ENCODE measurements around the gene HEYL. TPM values are rescaled to one million over a fixed set of nuclear protein-coding genes. Genes with fewer than 3 reads are reported as not detected.
A peak's percentile ranks its signal among the peaks of the same experiment; 100 is the strongest.

The HEYL gene
- total and polyA plus RNA-seq, 2 donors: 0.42 to 2.6 TPM

- peaks cover 0 to 25% of the 10 kb centered on the region in 2 donors for H3K27me3 ChIP-seq (ENCODE audit: control insufficient read depth in 2 of 2, insufficient read depth in 1 of 2, low read length in 1 of 2)
- no peak for DNase-seq (ENCODE audit: low read depth in 6 of 9, low spot score in 9 of 9)
- H3K4me1 ChIP-seq (ENCODE audit: control insufficient read depth in 2 of 2, insufficient read depth in 2 of 2, low read length in 2 of 2): no peaks in the 10 kb centered on the region
- WGBS: 97% methylated on average over 12 of the region's 12 CpGs
- no peaks in the 10 kb centered on the region for H3K36me3 ChIP-seq (ENCODE audit: control insufficient read depth in 2 of 2, insufficient read depth in 2 of 2, low read length in 1 of 2)
- no peaks in the 10 kb centered on the region for H3K9me3 ChIP-seq (ENCODE audit: control insufficient read depth in 2 of 2, insufficient read depth in 1 of 2, low read length in 1 of 2)
- H3K4me3 ChIP-seq (ENCODE audit: low read length in 2 of 2): no peak overlapping the region
- no peak overlapping the region for H3K27ac ChIP-seq (ENCODE audit: low read depth in 1 of 2, low read length in 1 of 2)
Observed at GRCh38 chr1:39659110-39659509, 19.7 kb upstream of the HEYL start.

- H3K4me3 ChIP-seq (ENCODE audit: low read length in 2 of 2): no peak overlapping the region
- H3K4me1 ChIP-seq (ENCODE audit: control insufficient read depth in 2 of 2, insufficient read depth in 2 of 2, low read length in 2 of 2): no peaks in the 10 kb centered on the region
- H3K36me3 ChIP-seq (ENCODE audit: control insufficient read depth in 2 of 2, insufficient read depth in 2 of 2, low read length in 1 of 2): no peaks in the 10 kb centered on the region
- H3K9me3 ChIP-seq (ENCODE audit: control insufficient read depth in 2 of 2, insufficient read depth in 1 of 2, low read length in 1 of 2): no peaks in the 10 kb centered on the region
- peaks cover 0 to 32% of the 10 kb centered on the region in 2 donors for H3K27me3 ChIP-seq (ENCODE audit: control insufficient read depth in 2 of 2, insufficient read depth in 1 of 2, low read length in 1 of 2)
- H3K27ac ChIP-seq (ENCODE audit: low read depth in 1 of 2, low read length in 1 of 2): no peak overlapping the region
- DNase-seq (ENCODE audit: low read depth in 6 of 9, low spot score in 9 of 9): peak in 8 of 9 donors; percentile 14 to 68 (median 45)
- WGBS: 38% methylated on average over 6 of the region's 6 CpGs
Observed at GRCh38 chr1:39657923-39658485, 18.6 kb upstream of the HEYL start.

- Histone ChIP-seq H3K27me3 (ENCODE audit: control insufficient read depth in 2 of 2, insufficient read depth in 1 of 2, low read length in 1 of 2) (peaks cover 0 to 29% of the 10 kb centered on the region in 2 donors), H3K4me3 (ENCODE audit: low read length in 2 of 2) (no peak overlapping the region), H3K27ac (ENCODE audit: low read depth in 1 of 2, low read length in 1 of 2) (no peak overlapping the region), H3K36me3 (ENCODE audit: control insufficient read depth in 2 of 2, insufficient read depth in 2 of 2, low read length in 1 of 2) (no peaks in the 10 kb centered on the region), H3K4me1 (ENCODE audit: control insufficient read depth in 2 of 2, insufficient read depth in 2 of 2, low read length in 2 of 2) (no peaks in the 10 kb centered on the region), H3K9me3 (ENCODE audit: control insufficient read depth in 2 of 2, insufficient read depth in 1 of 2, low read length in 1 of 2) (no peaks in the 10 kb centered on the region)
- no peak for DNase-seq (ENCODE audit: low read depth in 6 of 9, low spot score in 9 of 9)
- 94% methylated on average over 3 of the region's 3 CpGs for WGBS
Observed at GRCh38 chr1:39657402-39657801, 18.0 kb upstream of the HEYL start.

GRCh38 chr1:39656391-39656790 is 16.9 kb upstream of the HEYL start:
- WGBS: 92% methylated on average over 2 of the region's 2 CpGs
- H3K36me3 ChIP-seq (ENCODE audit: control insufficient read depth in 2 of 2, insufficient read depth in 2 of 2, low read length in 1 of 2): no peaks in the 10 kb centered on the region
- no peaks in the 10 kb centered on the region for H3K9me3 ChIP-seq (ENCODE audit: control insufficient read depth in 2 of 2, insufficient read depth in 1 of 2, low read length in 1 of 2)

GRCh38 chr1:39655578-39656268 is 16.3 kb upstream of the HEYL start:
- no peak overlapping the region for H3K4me3 ChIP-seq (ENCODE audit: low read length in 2 of 2)
- no peak overlapping the region for H3K27ac ChIP-seq (ENCODE audit: low read depth in 1 of 2, low read length in 1 of 2)
- WGBS: 91% methylated on average over 5 of the region's 5 CpGs
- peaks cover 0 to 25% of the 10 kb centered on the region in 2 donors for H3K27me3 ChIP-seq (ENCODE audit: control insufficient read depth in 2 of 2, insufficient read depth in 1 of 2, low read length in 1 of 2)
- DNase-seq (ENCODE audit: low read depth in 6 of 9, low spot score in 9 of 9): no peak
- no peaks in the 10 kb centered on the region for H3K36me3 ChIP-seq (ENCODE audit: control insufficient read depth in 2 of 2, insufficient read depth in 2 of 2, low read length in 1 of 2)
- no peaks in the 10 kb centered on the region for H3K4me1 ChIP-seq (ENCODE audit: control insufficient read depth in 2 of 2, insufficient read depth in 2 of 2, low read length in 2 of 2)
- no peaks in the 10 kb centered on the region for H3K9me3 ChIP-seq (ENCODE audit: control insufficient read depth in 2 of 2, insufficient read depth in 1 of 2, low read length in 1 of 2)

More at GRCh38 chr1:39656391-39656790, 16.9 kb upstream of the HEYL start:
- no peak overlapping the region for H3K4me3 ChIP-seq (ENCODE audit: low read length in 2 of 2)
- DNase-seq (ENCODE audit: low read depth in 6 of 9, low spot score in 9 of 9): no peak
- H3K27ac ChIP-seq (ENCODE audit: low read depth in 1 of 2, low read length in 1 of 2): no peak overlapping the region
- H3K4me1 ChIP-seq (ENCODE audit: control insufficient read depth in 2 of 2, insufficient read depth in 2 of 2, low read length in 2 of 2): no peaks in the 10 kb centered on the region
- peaks cover 0 to 25% of the 10 kb centered on the region in 2 donors for H3K27me3 ChIP-seq (ENCODE audit: control insufficient read depth in 2 of 2, insufficient read depth in 1 of 2, low read length in 1 of 2)

- Histone ChIP-seq H3K27ac (ENCODE audit: low read depth in 1 of 2, low read length in 1 of 2) (no peak overlapping the region), H3K4me3 (ENCODE audit: low read length in 2 of 2) (no peak overlapping the region), H3K9me3 (ENCODE audit: control insufficient read depth in 2 of 2, insufficient read depth in 1 of 2, low read length in 1 of 2) (no peaks in the 10 kb centered on the region), H3K27me3 (ENCODE audit: control insufficient read depth in 2 of 2, insufficient read depth in 1 of 2, low read length in 1 of 2) (peaks cover 0 to 25% of the 10 kb centered on the region in 2 donors), H3K4me1 (ENCODE audit: control insufficient read depth in 2 of 2, insufficient read depth in 2 of 2, low read length in 2 of 2) (no peaks in the 10 kb centered on the region), H3K36me3 (ENCODE audit: control insufficient read depth in 2 of 2, insufficient read depth in 2 of 2, low read length in 1 of 2) (no peaks in the 10 kb centered on the region)
- DNase-seq (ENCODE audit: low read depth in 6 of 9, low spot score in 9 of 9): no peak
- 89% methylated on average over 7 of the region's 7 CpGs for WGBS
Observed at GRCh38 chr1:39654291-39654690, 14.8 kb upstream of the HEYL start.

GRCh38 chr1:39653546-39654031 is 14.1 kb upstream of the HEYL start:
- peak in 8 of 9 donors; percentile 22 to 78 (median 56) for DNase-seq (ENCODE audit: low read depth in 6 of 9, low spot score in 9 of 9)
- Histone ChIP-seq H3K9me3 (ENCODE audit: control insufficient read depth in 2 of 2, insufficient read depth in 1 of 2, low read length in 1 of 2) (no peaks in the 10 kb centered on the region), H3K36me3 (ENCODE audit: control insufficient read depth in 2 of 2, insufficient read depth in 2 of 2, low read length in 1 of 2) (no peaks in the 10 kb centered on the region), H3K27me3 (ENCODE audit: control insufficient read depth in 2 of 2, insufficient read depth in 1 of 2, low read length in 1 of 2) (peaks cover 0 to 21% of the 10 kb centered on the region in 2 donors), H3K4me3 (ENCODE audit: low read length in 2 of 2) (no peak overlapping the region), H3K27ac (ENCODE audit: low read depth in 1 of 2, low read length in 1 of 2) (no peak overlapping the region), H3K4me1 (ENCODE audit: control insufficient read depth in 2 of 2, insufficient read depth in 2 of 2, low read length in 2 of 2) (no peaks in the 10 kb centered on the region)
- WGBS: 11% methylated on average over 8 of the region's 8 CpGs

GRCh38 chr1:39652554-39652953 is 13.1 kb upstream of the HEYL start:
- peaks cover 0 to 26% of the 10 kb centered on the region in 2 donors for H3K27me3 ChIP-seq (ENCODE audit: control insufficient read depth in 2 of 2, insufficient read depth in 1 of 2, low read length in 1 of 2)
- H3K4me3 ChIP-seq (ENCODE audit: low read length in 2 of 2): no peak overlapping the region
- no peaks in the 10 kb centered on the region for H3K9me3 ChIP-seq (ENCODE audit: control insufficient read depth in 2 of 2, insufficient read depth in 1 of 2, low read length in 1 of 2)
- 97% methylated on average over 2 of the region's 2 CpGs for WGBS
- H3K27ac ChIP-seq (ENCODE audit: low read depth in 1 of 2, low read length in 1 of 2): no peak overlapping the region
- no peaks in the 10 kb centered on the region for H3K36me3 ChIP-seq (ENCODE audit: control insufficient read depth in 2 of 2, insufficient read depth in 2 of 2, low read length in 1 of 2)
- DNase-seq (ENCODE audit: low read depth in 6 of 9, low spot score in 9 of 9): no peak
- no peaks in the 10 kb centered on the region for H3K4me1 ChIP-seq (ENCODE audit: control insufficient read depth in 2 of 2, insufficient read depth in 2 of 2, low read length in 2 of 2)

- H3K27ac ChIP-seq (ENCODE audit: low read depth in 1 of 2, low read length in 1 of 2): no peak overlapping the region
- no peak overlapping the region for H3K4me3 ChIP-seq (ENCODE audit: low read length in 2 of 2)
- DNase-seq (ENCODE audit: low read depth in 6 of 9, low spot score in 9 of 9): no peak
- peaks cover 0 to 30% of the 10 kb centered on the region in 2 donors for H3K27me3 ChIP-seq (ENCODE audit: control insufficient read depth in 2 of 2, insufficient read depth in 1 of 2, low read length in 1 of 2)
- no peaks in the 10 kb centered on the region for H3K9me3 ChIP-seq (ENCODE audit: control insufficient read depth in 2 of 2, insufficient read depth in 1 of 2, low read length in 1 of 2)
- no peaks in the 10 kb centered on the region for H3K4me1 ChIP-seq (ENCODE audit: control insufficient read depth in 2 of 2, insufficient read depth in 2 of 2, low read length in 2 of 2)
- WGBS: 93% methylated on average over 6 of the region's 6 CpGs
- no peaks in the 10 kb centered on the region for H3K36me3 ChIP-seq (ENCODE audit: control insufficient read depth in 2 of 2, insufficient read depth in 2 of 2, low read length in 1 of 2)
Observed at GRCh38 chr1:39652105-39652504, 12.7 kb upstream of the HEYL start.

Measured in thymus (tissue), 11 donors.